HG03066 (cell line): ENCODE measurements around the gene BRICD5.

Source experiments
- ATAC-seq: cut with Tn5 transposase; IDR thresholded peaks from one replicate; pipeline ENCODE4 v1.9.1; 2021; ENCODE audit warnings: low read depth; ENCODE audit not compliant: unreplicated experiment

BRICD5 gene

GRCh38 chr16:2226245-2226793 lies 15.7 kb upstream of the BRICD5 start:
- ATAC-seq, result no peak

DNA sequence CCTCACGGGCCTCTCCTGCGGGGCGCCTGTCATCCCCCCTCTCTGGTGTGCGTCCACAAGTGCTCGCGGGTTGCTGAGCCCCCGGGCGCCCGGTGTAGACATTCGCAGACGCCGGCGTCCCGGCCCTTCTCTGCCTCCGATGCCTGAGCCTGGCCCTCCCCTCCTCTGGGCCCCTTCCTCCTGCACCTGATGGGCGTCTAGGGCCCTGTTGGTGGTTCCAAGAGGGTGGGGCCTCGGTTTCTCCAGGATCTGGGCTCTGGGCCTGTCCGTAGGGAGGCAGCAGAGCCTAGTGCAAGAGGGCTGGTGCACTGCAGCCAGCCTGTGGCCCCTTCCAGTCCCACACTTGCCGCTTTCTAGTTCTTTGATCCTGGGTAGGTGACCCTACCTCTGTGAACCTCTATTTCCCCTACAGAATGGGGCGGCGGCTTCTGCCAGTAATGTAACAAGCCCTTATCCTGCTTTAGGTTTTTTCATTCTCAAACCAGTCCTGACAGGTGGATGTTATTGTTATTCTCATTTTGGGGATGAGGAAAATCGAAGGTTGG lies 13.4 kb upstream of the BRICD5 start:
- ATAC-seq, result peak; percentile 10

GRCh38 chr16:2223221-2223941 lies 12.7 kb upstream of the BRICD5 start, which contains the start of gene E4F1:
Gene E4F1, plus strand, starts transcription at chr16:2223591. Its CDS starts 23 bp downstream, at chr16:2223614.
- peak; percentile 86 for ATAC-seq

GRCh38 chr16:2216330-2216729 lies 5.7 kb upstream of the BRICD5 start:
- ATAC-seq, result no peak

DNA sequence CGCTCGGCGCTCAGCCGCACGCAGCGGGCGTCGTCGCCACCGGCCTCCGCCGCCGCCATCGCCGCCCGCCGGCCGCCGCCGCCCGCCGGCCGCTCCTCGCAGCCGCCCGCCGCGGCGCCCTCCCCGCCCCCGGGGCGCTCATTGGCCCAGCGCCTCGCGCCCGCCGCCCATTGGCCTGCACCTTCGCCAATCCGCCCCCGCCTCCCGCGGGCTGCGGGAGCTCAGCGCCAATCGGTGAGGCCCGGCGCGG lies 4.0 kb upstream of the BRICD5 start, which contains the start of gene PGP:
Gene PGP (minus strand): TSS at position 122 of the 250 bp plus-strand sequence. CDS start 63 bp downstream, at position 59.
- peak; percentile 86 for ATAC-seq

DNA sequence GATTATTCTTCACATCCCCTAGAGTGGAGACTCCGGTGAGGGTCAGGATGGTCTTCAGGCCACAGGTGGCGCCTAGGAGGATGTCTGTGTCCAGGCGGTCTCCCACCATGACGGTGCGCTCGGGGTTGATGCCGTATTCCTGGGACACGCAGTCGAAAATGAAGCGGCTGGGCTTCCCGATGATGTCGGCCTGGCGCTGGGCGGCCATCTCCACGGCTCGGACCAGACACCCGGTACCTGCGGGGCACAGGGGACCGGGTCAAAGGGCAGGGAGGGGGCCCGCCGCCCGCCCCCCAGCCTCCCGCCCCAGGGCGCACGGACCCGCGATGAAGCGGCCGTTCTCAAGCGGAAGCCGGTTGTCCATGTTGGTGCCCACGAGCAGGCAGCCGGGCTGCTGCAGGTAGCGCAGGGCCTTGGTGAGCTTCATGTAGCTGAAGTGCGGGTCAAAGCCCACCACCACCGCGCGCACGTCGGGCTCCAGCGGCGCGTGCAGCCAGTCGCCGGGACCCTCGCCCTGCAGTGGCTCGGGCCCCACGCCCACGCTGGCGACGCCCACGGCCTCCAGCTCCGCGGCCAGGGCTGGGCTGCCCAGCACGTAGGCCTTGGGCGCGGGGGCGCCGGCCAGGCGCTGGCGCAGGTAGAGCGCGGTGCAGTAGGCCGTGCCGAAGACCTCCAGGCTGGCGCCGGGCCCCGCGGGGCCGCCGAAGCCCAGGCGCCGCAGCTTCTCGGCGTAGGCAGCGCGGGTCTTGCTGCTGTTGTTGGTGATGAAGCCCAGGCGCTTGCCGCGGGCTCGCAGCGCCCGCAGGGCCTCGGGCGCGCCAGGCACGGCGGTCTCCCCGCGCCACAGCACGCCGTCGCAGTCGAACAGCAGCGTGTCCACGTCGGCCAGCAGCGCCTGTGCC lies 3.4 kb upstream of the BRICD5 start:
- ATAC-seq, result no peak

DNA sequence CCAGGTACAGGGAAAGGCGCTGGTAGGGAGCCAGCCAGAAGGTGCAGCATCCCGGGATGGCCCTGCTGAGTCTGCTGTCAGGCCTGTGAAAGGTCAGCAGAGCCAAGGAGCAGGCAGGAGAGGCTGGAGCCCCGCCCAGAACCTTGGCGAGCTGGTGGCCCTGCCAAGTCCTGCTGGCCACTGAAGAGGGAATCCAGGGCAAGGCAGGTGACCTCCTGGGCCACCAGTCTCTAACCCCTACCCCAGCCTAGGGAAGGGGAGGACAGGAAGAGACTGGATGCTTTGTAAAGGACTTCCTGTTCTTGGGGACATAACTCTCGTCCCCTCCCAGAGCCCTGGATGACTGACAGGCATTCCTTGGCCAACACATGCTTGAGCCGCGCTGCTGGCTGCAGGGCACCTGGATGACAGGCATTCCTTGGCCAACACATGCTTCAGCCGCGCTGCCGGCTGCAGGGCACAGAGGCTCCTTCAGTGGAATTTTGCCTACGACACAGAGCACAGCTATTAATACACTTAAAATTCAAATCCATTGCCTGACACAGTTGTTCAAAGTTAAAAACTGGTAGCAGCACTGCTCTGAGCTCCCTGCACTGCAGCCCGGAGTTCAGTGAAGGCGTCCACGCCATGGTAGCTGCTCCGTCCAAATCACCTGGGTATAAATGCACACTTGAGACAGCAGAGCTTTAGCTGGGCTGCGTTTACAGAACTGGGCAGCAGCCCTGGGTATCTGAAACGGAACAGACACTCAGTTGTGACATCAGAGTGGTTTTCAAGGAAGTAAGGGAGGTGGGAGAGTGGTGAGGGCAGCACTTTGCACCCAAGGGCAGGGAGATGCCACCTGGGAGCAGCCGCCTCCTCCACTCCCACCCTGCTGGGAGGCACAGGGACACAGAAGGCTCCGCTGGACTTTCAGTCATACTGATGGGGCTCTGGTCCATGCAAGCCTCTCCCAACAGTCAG lies 2.0 kb upstream of the BRICD5 start:
- ATAC-seq, result no peak

- no peak for ATAC-seq
Observed at GRCh38 chr16:2211923-2212347, 1.3 kb upstream of the BRICD5 start.

GRCh38 chr16:2210009-2210332 lies 692 bp downstream of the BRICD5 start:
- ATAC-seq, result no peak

- no peak for ATAC-seq
Observed at GRCh38 chr16:2209258-2210008, 1.2 kb downstream of the BRICD5 start.

GRCh38 chr16:2208772-2209171 lies 1.9 kb downstream of the BRICD5 start:
- ATAC-seq, result no peak

GRCh38 chr16:2208308-2208707 lies 2.4 kb downstream of the BRICD5 start:
- ATAC-seq, result no peak

DNA sequence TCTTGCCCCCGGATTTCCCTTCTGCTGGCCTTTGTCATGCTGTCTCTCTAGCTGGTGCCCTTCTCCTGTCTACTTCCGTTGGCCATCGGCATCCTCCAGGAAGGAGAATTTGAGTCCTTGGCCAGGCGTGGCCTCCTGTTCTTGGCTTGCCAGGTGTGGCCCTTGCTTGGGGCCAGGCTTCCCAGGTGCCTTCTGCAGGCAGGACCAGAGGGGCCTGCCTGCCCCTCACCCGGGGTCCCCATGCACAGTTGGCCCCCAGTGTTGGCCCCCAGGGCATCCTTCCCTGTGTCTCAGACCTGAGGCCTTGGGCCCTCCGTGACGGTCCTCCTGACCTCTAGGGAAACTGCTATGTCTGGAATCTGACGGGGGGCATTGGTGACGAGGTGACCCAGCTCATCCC lies 2.8 kb downstream of the BRICD5 start:
- no peak for ATAC-seq

DNA sequence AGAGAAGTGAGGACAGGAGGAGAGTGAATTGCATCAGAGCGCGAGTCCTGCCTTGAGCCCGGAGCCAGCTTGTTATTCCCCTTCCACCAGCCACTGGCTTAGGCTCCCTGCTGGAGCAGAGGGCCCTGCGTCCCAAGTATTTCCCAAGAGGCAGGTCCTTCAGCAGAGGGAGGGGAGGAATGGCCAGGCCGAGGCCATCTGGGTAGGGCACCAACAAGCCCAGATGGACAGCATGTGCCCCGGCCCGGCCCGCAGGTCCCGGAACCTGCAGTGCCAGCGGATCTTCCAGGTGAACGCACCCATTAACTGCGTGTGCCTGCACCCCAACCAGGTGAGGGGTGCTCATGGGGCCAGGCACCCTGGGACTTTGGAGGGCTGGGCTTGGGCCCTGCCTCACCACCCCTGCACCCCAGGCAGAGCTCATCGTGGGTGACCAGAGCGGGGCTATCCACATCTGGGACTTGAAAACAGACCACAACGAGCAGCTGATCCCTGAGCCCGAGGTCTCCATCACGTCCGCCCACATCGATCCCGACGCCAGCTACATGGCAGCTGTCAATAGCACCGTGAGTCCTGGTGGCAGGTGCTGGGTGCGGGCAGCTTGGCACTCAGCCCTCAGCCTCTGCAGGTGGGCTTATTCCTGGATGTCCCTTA lies 3.8 kb downstream of the BRICD5 start:
- ATAC-seq, result no peak

DNA sequence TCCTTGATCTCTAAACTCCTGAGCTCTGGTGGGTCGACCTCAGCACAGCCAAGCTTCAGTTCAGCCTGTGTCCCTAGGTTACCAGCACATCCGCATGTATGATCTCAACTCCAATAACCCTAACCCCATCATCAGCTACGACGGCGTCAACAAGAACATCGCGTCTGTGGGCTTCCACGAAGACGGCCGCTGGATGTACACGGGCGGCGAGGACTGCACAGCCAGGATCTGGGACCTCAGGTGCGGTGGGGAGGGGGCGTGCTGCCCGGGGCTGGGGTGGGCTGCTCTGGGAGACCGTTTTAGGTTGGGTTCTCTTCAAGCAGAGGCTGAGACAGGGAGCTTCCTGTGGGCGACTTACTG lies 4.3 kb downstream of the BRICD5 start:
- ATAC-seq, result no peak

- ATAC-seq, result peak; percentile 9
Observed at GRCh38 chr16:2205967-2206313, 4.7 kb downstream of the BRICD5 start.

GRCh38 chr16:2205104-2205966 lies 5.3 kb downstream of the BRICD5 start, which contains the start of gene MLST8:
Gene MLST8, plus strand, starts transcription at chr16:2205454. Its CDS starts 632 bp downstream, at chr16:2206086.
- ATAC-seq, result peak; percentile 61

- ATAC-seq, result no peak
Observed at GRCh38 chr16:2204416-2205103, 6.1 kb downstream of the BRICD5 start.
